ENCODE measurements around the gene EIF3D. TPM values are rescaled to one million over a fixed set of nuclear protein-coding genes. Genes with fewer than 3 reads are reported as not detected.
"Not testable (repeated sequence)": the region's sequence is repeated elsewhere in the genome, so short reads cannot be mapped to it uniquely, and the experiment has no call there.

EIF3D gene
- total and polyA plus RNA-seq, 2 donors = 190 to 227 TPM

DNA sequence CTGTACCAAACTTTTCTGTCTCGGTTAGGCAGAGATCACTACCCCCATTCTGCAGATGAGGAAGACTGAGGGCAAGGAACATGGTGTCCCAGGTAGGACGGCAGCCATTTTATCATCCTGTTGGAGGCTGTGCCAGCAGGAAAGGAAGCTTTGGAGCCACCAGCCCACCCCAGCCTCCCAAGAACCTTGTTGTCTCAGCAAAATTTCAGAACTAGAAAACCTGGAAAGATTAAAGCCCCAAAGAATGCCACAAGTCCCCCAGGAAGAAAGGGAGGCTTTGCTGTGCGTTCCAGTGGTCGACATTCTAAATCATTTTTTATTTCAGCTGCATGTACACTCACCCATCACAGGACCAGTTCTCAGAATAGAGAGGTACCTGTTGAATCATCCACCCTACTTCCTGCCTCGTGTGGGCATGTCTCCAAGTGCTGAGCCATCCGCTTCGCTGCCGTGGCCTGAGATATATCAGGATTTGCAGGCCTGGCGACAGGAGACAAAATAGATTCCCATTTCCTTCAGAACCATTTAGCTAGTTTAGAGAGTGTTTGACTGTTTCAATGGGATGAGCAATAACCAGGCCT, 13.0 kb upstream of the EIF3D start:
- Histone ChIP-seq H3K4me1 (ENCODE audit: insufficient read depth) (no peaks in the 10 kb centered on the region), H3K27ac (ENCODE audit: low read depth) (no peak overlapping the region), H3K4me3 (ENCODE audit: low read depth, low read length) (no peak overlapping the region), H3K36me3 (ENCODE audit: insufficient read depth) (no peaks in the 10 kb centered on the region)
- WGBS = 35% methylated on average over 9 of the region's 9 CpGs
- DNase-seq (ENCODE audit: extremely low spot score) = no peak

GRCh38 chr22:36540867-36541642, 12.1 kb upstream of the EIF3D start:
- Histone ChIP-seq H3K4me1 (ENCODE audit: insufficient read depth) (no peaks in the 10 kb centered on the region), H3K27ac (ENCODE audit: low read depth) (no peak overlapping the region), H3K36me3 (ENCODE audit: insufficient read depth) (no peaks in the 10 kb centered on the region), H3K4me3 (ENCODE audit: low read depth, low read length) (no peak overlapping the region)
- 66% methylated on average over 12 of the region's 12 CpGs for WGBS
- no peak for DNase-seq (ENCODE audit: extremely low spot score)

DNA sequence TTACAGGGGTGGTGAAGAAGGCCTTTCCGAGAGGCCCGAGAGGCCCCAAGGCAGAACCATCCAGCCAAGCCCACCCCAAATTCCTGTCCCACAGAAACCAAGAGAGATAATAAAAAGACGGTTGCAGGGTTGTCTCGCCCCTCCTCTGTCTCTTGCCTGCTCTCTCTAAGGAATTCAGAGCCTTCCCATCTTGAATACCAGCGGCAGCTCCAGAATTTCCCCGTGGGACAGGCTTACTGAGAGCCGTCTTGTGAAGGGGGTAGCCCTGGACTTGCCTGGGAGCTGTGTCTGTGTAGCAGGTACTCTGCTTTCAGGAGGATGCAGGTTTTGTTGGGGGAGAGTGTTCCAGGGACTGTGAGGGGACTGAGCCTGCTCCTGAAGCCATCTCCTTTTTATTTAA, 9.6 kb upstream of the EIF3D start:
- Histone ChIP-seq H3K4me1 (ENCODE audit: insufficient read depth) (no peaks in the 10 kb centered on the region), H3K27ac (ENCODE audit: low read depth) (no peak overlapping the region), H3K36me3 (ENCODE audit: insufficient read depth) (no peaks in the 10 kb centered on the region), H3K4me3 (ENCODE audit: low read depth, low read length) (no peak overlapping the region)
- WGBS = 35% methylated on average over 7 of the region's 7 CpGs
- no peak for DNase-seq (ENCODE audit: extremely low spot score)

GRCh38 chr22:36536717-36537116, 7.8 kb upstream of the EIF3D start:
- H3K27ac ChIP-seq (ENCODE audit: low read depth) = no peak overlapping the region

GRCh38 chr22:36533320-36533719, 4.4 kb upstream of the EIF3D start:
- not testable (repeated sequence) for H3K4me3 ChIP-seq (ENCODE audit: low read depth, low read length); H3K27ac ChIP-seq (ENCODE audit: low read depth); H3K4me1 ChIP-seq (ENCODE audit: insufficient read depth); DNase-seq (ENCODE audit: extremely low spot score); H3K36me3 ChIP-seq (ENCODE audit: insufficient read depth)
- WGBS = 77% methylated on average over 4 of the region's 4 CpGs

More at GRCh38 chr22:36536717-36537116, 7.8 kb upstream of the EIF3D start:
- Histone ChIP-seq H3K4me1 (ENCODE audit: insufficient read depth) (no peaks in the 10 kb centered on the region), H3K4me3 (ENCODE audit: low read depth, low read length) (no peak overlapping the region), H3K36me3 (ENCODE audit: insufficient read depth) (no peaks in the 10 kb centered on the region)
- WGBS = 49% methylated on average over 7 of the region's 7 CpGs
- no peak for DNase-seq (ENCODE audit: extremely low spot score)

DNA sequence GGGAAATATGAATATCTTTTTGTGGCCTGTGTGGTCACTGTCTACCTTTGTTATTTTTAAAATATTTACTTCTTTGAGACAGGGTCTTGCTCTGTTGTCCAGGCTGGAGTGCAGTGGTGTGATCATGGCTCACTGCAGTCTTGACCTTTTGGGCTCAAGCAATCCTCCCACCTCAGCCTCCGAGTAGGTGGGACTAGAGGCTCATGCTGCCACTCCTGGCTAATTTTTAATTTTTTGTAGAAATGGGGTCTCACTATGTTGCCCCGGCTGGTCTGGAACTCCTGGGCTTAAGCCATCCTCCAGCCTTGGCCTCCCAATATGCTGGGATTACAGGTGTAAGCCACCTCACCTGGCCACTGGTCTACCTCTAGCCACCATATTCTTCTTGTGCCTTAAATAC, 3.5 kb upstream of the EIF3D start:
- Histone ChIP-seq H3K36me3 (ENCODE audit: insufficient read depth) (no peaks in the 10 kb centered on the region), H3K27ac (ENCODE audit: low read depth) (no peak overlapping the region), H3K4me3 (ENCODE audit: low read depth, low read length) (no peak overlapping the region), H3K4me1 (ENCODE audit: insufficient read depth) (peaks cover 2% of the 10 kb centered on the region)
- DNase-seq (ENCODE audit: extremely low spot score) = no peak
- WGBS = 70% methylated on average over 2 of the region's 2 CpGs

DNA sequence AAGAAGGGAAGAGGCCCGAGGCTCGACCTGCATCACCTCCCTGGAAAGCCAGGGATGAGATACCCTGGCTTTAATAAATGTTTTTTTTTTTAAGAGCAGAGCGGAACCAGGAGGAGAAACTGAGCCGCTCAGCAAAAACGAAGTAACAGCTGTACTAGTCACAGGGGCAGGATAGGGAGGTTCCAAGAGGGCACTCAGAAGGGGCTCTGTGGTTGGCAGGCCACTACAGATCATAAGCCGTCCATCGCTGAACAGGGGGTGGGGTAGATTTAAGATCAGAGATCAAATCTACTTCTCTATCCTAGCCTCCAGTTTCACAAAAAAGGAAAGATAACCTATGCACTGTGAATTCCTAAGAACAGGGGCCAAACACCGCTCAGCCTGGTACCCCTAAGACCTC, 625 bp downstream of the EIF3D start:
- Histone ChIP-seq H3K4me1 (ENCODE audit: insufficient read depth) (peaks cover 2% of the 10 kb centered on the region), H3K27ac (ENCODE audit: low read depth) (peak overlapping the region; percentile 64), H3K4me3 (ENCODE audit: low read depth, low read length) (peak overlapping the region; percentile 67), H3K36me3 (ENCODE audit: insufficient read depth) (peaks cover 8% of the 10 kb centered on the region)
- no peak for DNase-seq (ENCODE audit: extremely low spot score)
- 5% methylated on average over 8 of the region's 8 CpGs for WGBS

DNA sequence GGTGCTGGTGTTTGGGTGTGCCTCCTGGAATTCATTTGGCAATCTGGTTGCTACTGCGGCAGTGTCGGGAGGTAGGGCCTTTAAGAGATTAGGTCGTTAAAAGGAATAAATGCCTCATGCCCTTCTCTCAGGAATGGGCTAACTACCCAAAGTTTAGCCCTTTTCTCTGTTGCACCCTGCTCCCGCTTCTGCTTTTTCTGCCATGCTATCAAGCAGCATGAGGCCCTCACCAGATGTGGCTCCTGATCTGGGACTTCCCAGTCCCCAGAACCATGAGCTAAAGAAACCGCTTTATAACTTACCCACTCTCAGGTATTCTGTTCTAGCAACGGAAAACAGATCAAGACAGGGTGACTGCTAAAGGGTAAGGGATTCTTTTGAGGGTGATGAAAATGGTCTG, 6.3 kb downstream of the EIF3D start:
- DNase-seq (ENCODE audit: extremely low spot score) = no peak
- 92% methylated on average over 6 of the region's 6 CpGs for WGBS
- Histone ChIP-seq H3K4me1 (ENCODE audit: insufficient read depth) (no peaks in the 10 kb centered on the region), H3K36me3 (ENCODE audit: insufficient read depth) (peaks cover 18% of the 10 kb centered on the region), H3K27ac (ENCODE audit: low read depth) (no peak overlapping the region), H3K4me3 (ENCODE audit: low read depth, low read length) (no peak overlapping the region)

DNA sequence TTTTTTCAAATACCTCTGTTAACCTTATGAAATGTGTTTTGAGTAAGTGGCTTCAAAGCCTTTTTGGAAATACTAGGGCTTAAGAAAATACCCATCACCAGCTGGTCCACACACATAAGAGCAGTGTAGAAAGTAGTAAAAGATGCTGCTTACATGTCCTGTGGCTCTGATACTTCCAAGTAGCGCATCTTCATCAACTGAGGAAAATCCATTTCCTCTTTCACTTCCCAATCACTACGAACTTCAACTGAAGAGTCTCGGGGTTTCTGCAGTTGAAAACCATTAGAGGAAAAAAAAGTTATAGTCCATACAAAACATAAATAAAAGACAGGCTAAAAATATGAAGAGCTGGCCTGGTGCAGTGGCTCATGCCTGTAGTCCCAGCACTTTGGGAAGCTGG, 8.5 kb downstream of the EIF3D start:
- WGBS = 86% methylated on average over 3 of the region's 3 CpGs
- Histone ChIP-seq H3K4me3 (ENCODE audit: low read depth, low read length) (no peak overlapping the region), H3K36me3 (ENCODE audit: insufficient read depth) (peaks cover 19% of the 10 kb centered on the region), H3K4me1 (ENCODE audit: insufficient read depth) (no peaks in the 10 kb centered on the region), H3K27ac (ENCODE audit: low read depth) (no peak overlapping the region)
- no peak for DNase-seq (ENCODE audit: extremely low spot score)

DNA sequence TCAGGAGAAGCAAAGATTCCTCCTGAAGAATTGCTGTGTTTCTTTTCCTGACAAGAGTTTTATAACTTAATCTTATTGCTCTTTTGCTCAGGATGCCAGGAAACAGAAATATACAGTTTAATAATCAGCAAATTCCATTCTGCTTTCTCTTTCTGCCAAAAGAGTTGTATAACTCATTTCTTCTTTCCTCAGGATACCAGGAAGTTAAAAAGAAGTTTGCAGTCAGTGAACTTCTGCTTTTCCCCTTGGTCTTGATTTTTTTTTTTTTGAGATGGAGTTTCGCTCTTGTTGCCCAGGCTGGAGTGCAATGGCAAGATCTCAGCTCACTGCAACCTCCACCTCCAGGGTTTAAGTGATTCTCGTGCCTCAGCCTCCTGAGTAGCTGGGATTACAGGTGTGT, 9.1 kb downstream of the EIF3D start:
- WGBS = 89% methylated on average over 2 of the region's 2 CpGs
- not testable (repeated sequence) for H3K4me1 ChIP-seq (ENCODE audit: insufficient read depth); DNase-seq (ENCODE audit: extremely low spot score); H3K4me3 ChIP-seq (ENCODE audit: low read depth, low read length); H3K27ac ChIP-seq (ENCODE audit: low read depth)
- H3K36me3 ChIP-seq (ENCODE audit: insufficient read depth) = peaks cover 19% of the 10 kb centered on the region

DNA sequence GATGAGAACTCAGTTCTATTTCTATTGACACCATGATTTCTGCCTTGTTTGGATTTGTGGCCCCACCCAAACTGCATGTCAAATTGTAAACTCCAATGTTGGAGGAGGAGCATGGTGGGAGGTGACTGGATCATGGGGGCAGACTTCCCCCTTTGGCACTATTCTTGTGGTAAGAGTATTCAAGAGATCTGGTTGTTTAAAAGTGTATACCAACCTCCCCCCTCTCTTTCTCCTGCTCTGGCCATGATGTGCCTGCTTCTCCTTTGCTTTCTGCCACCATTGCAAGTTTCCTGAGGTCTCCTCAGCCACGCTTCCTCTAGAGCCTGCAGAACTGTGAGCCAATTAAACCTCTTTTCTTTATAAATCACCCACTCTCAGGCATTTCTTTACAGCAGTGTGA, 14.2 kb downstream of the EIF3D start:
- no peak overlapping the region for H3K4me3 ChIP-seq (ENCODE audit: low read depth, low read length)
- H3K4me1 ChIP-seq (ENCODE audit: insufficient read depth) = no peaks in the 10 kb centered on the region
- peaks cover 14% of the 10 kb centered on the region for H3K36me3 ChIP-seq (ENCODE audit: insufficient read depth)
- no peak overlapping the region for H3K27ac ChIP-seq (ENCODE audit: low read depth)
- WGBS = 100% methylated on average over 1 of the region's 1 CpG
- DNase-seq (ENCODE audit: extremely low spot score) = no peak

DNA sequence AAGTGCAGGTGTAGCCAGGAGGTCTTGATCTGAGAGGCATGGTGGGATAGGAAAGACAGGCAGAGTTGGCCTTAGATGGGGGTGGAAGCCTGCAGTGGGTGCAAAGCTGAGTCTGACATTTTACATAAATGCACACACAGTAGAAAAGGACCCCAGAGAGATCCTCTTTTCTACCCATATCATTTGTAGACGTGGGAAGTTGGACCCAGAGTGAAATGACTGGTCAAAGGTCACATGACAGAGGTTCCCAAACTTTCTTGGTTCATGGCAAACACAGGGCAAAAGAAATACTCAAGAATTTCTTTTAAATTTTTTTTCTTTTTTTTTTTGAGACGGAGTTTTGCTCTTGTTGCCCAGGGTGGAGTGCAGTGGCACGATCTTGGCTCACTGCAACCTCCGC, 16.0 kb downstream of the EIF3D start:
- Histone ChIP-seq H3K4me3 (ENCODE audit: low read depth, low read length) (no peak overlapping the region), H3K4me1 (ENCODE audit: insufficient read depth) (no peaks in the 10 kb centered on the region), H3K36me3 (ENCODE audit: insufficient read depth) (peaks cover 10% of the 10 kb centered on the region), H3K27ac (ENCODE audit: low read depth) (no peak overlapping the region)
- DNase-seq (ENCODE audit: extremely low spot score) = no peak
- WGBS = 87% methylated on average over 4 of the region's 4 CpGs

DNA sequence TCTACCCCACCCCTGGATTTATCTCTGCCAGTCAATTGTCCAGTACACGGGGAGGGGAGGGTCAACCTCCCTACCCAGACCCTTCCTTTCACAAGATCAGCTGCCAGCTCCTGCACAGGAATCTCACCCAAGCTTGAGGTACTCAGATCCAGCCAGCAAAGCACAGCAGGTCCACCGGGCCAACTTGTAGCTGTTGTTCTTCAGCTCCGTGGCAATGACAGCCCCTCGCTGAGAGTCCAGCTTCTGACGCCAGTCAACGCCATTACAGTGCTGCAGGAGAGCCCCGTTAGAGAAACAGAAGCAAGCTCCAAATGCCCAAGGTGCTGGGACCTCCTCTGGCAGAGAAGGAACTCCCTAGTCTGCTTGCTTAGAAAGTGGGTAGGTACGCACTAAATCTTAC, 16.6 kb downstream of the EIF3D start:
- H3K27ac ChIP-seq (ENCODE audit: low read depth) = no peak overlapping the region
- H3K36me3 ChIP-seq (ENCODE audit: insufficient read depth) = peaks cover 4% of the 10 kb centered on the region
- H3K4me1 ChIP-seq (ENCODE audit: insufficient read depth) = no peaks in the 10 kb centered on the region
- WGBS = 92% methylated on average over 8 of the region's 8 CpGs
- no peak for DNase-seq (ENCODE audit: extremely low spot score)
- no peak overlapping the region for H3K4me3 ChIP-seq (ENCODE audit: low read depth, low read length)

Measured in urinary bladder (tissue), 4 donors.